Subcutaneous adipose tissue (tissue), 4 donors: ENCODE results near the gene FRMD4A. TPM values are rescaled to one million over a fixed set of nuclear protein-coding genes. Genes with fewer than 3 reads are reported as not detected.

Experiments
- CTCF ChIP-seq: fragments of 450-650 bp; IDR thresholded peaks from one replicate; pipeline ENCODE4 v1.5.1; 2016; ENCODE audit warnings: low read depth, mild to moderate bottlenecking, control low read depth, antibody characterized with exemption, moderate library complexity
- total RNA-seq, 4 donors: library from RNA; depleted of rRNA; stranded (reverse); fragments of >200 nt; gene quantifications; one replicate each; pipeline ENCODE4 v1.1.0, GENCODE V29; 2016

Gene FRMD4A
- total RNA-seq, 4 donors from 2014 or later = 70.0 to 206 (median 81.4) TPM

- TF ChIP-seq CTCF = no peak
Measured at GRCh38 chr10:13871776-13872175, 458.9 kb downstream of the FRMD4A start.

- no peak for TF ChIP-seq CTCF
Measured at GRCh38 chr10:13871011-13871410, 459.7 kb downstream of the FRMD4A start.

GRCh38 chr10:13869295-13869664, 461.4 kb downstream of the FRMD4A start:
- TF ChIP-seq CTCF = no peak

- TF ChIP-seq CTCF = no peak
Measured at GRCh38 chr10:13868528-13869294, 462.0 kb downstream of the FRMD4A start.

GRCh38 chr10:13867822-13868221, 462.9 kb downstream of the FRMD4A start:
- no peak for TF ChIP-seq CTCF

- TF ChIP-seq CTCF = no peak
Measured at GRCh38 chr10:13865758-13866491, 464.8 kb downstream of the FRMD4A start.

- TF ChIP-seq CTCF = no peak
Measured at GRCh38 chr10:13862546-13863233, 468.0 kb downstream of the FRMD4A start.
